Neuron (in vitro differentiated cells): Measurements from ENCODE around the gene VWC2.

Experiments used
- H2AFZ ChIP-seq: one replicate; pipeline ENCODE4 v1.6.1; 2013; ENCODE audit warnings: low read depth, mild to moderate bottlenecking, inconsistent platforms, low read length, moderate library complexity
- H3K27me3 ChIP-seq: one replicate; pipeline ENCODE4 v1.6.1; 2013; ENCODE audit warnings: low read length; ENCODE audit not compliant: insufficient read depth
- H3K36me3 ChIP-seq: one replicate; pipeline ENCODE4 v1.6.1; 2013; ENCODE audit warnings: low read length; ENCODE audit not compliant: insufficient read depth
- H3K4me1 ChIP-seq: one replicate; pipeline ENCODE4 v1.6.1; 2013; ENCODE audit warnings: low read length; ENCODE audit not compliant: insufficient read depth
- H3K4me3 ChIP-seq: 2 replicates; pipeline ENCODE4 v1.5.1; 2013; ENCODE audit warnings: mild to moderate bottlenecking, low read length, moderate library complexity
- H3K9me3 ChIP-seq: one replicate; pipeline ENCODE4 v1.6.1; 2013; ENCODE audit warnings: low read length

The VWC2 gene

GRCh38 chr7:49791088-49791741, 17.8 kb downstream of the VWC2 start:
- peaks cover 5% of the 10 kb centered on the region for H3K4me1 ChIP-seq
- H3K9me3 ChIP-seq = no peaks in the 10 kb centered on the region
- no peaks in the 10 kb centered on the region for H3K36me3 ChIP-seq
- H3K27me3 ChIP-seq = no peaks in the 10 kb centered on the region
- H2AFZ ChIP-seq = no peak overlapping the region
- H3K4me3 ChIP-seq = no peak overlapping the region

GRCh38 chr7:49797987-49798660, 24.7 kb downstream of the VWC2 start:
- H3K4me3 ChIP-seq = no peak overlapping the region
- H2AFZ ChIP-seq = no peak overlapping the region
- no peaks in the 10 kb centered on the region for H3K9me3 ChIP-seq
- no peaks in the 10 kb centered on the region for H3K36me3 ChIP-seq
- no peaks in the 10 kb centered on the region for H3K4me1 ChIP-seq
- H3K27me3 ChIP-seq = no peaks in the 10 kb centered on the region

GRCh38 chr7:49800031-49800430, 26.6 kb downstream of the VWC2 start:
- Histone ChIP-seq H3K4me1 (no peaks in the 10 kb centered on the region), H3K27me3 (no peaks in the 10 kb centered on the region), H3K36me3 (no peaks in the 10 kb centered on the region), H3K4me3 (no peak overlapping the region), H2AFZ (no peak overlapping the region), H3K9me3 (no peaks in the 10 kb centered on the region)

GRCh38 chr7:49802600-49802999, 29.2 kb downstream of the VWC2 start:
- Histone ChIP-seq H2AFZ (no peak overlapping the region), H3K36me3 (no peaks in the 10 kb centered on the region), H3K9me3 (no peaks in the 10 kb centered on the region), H3K27me3 (no peaks in the 10 kb centered on the region), H3K4me3 (no peak overlapping the region), H3K4me1 (no peaks in the 10 kb centered on the region)

- no peaks in the 10 kb centered on the region for H3K4me1 ChIP-seq
- H3K9me3 ChIP-seq = no peaks in the 10 kb centered on the region
- no peak overlapping the region for H2AFZ ChIP-seq
- no peaks in the 10 kb centered on the region for H3K36me3 ChIP-seq
- no peaks in the 10 kb centered on the region for H3K27me3 ChIP-seq
- no peak overlapping the region for H3K4me3 ChIP-seq
These were observed 30.4 kb downstream of the VWC2 start for GRCh38 chr7:49803812-49804211.

- no peak overlapping the region for H3K4me3 ChIP-seq
- no peaks in the 10 kb centered on the region for H3K27me3 ChIP-seq
- no peaks in the 10 kb centered on the region for H3K9me3 ChIP-seq
- H2AFZ ChIP-seq = no peak overlapping the region
- H3K4me1 ChIP-seq = no peaks in the 10 kb centered on the region
- no peaks in the 10 kb centered on the region for H3K36me3 ChIP-seq
These were observed 32.1 kb downstream of the VWC2 start for GRCh38 chr7:49805371-49806007.

- H3K9me3 ChIP-seq = no peaks in the 10 kb centered on the region
- no peaks in the 10 kb centered on the region for H3K4me1 ChIP-seq
- H3K4me3 ChIP-seq = no peak overlapping the region
- no peaks in the 10 kb centered on the region for H3K36me3 ChIP-seq
- no peak overlapping the region for H2AFZ ChIP-seq
- no peaks in the 10 kb centered on the region for H3K27me3 ChIP-seq
These were observed 39.1 kb downstream of the VWC2 start for GRCh38 chr7:49812534-49812933.

- H3K4me1 ChIP-seq = no peaks in the 10 kb centered on the region
- no peak overlapping the region for H3K4me3 ChIP-seq
These were observed 43.8 kb downstream of the VWC2 start for GRCh38 chr7:49817279-49817678.

GRCh38 chr7:49821181-49821580, 47.7 kb downstream of the VWC2 start:
- Histone ChIP-seq H3K4me3 (no peak overlapping the region), H3K4me1 (no peaks in the 10 kb centered on the region), H3K27me3 (no peaks in the 10 kb centered on the region), H2AFZ (no peak overlapping the region), H3K36me3 (no peaks in the 10 kb centered on the region), H3K9me3 (no peaks in the 10 kb centered on the region)

More at GRCh38 chr7:49817279-49817678, 43.8 kb downstream of the VWC2 start:
- H3K27me3 ChIP-seq = no peaks in the 10 kb centered on the region
- no peaks in the 10 kb centered on the region for H3K9me3 ChIP-seq
- H2AFZ ChIP-seq = no peak overlapping the region
- no peaks in the 10 kb centered on the region for H3K36me3 ChIP-seq

GRCh38 chr7:49822856-49823255, 49.4 kb downstream of the VWC2 start:
- Histone ChIP-seq H3K9me3 (no peaks in the 10 kb centered on the region), H3K27me3 (no peaks in the 10 kb centered on the region), H3K4me3 (no peak overlapping the region), H3K4me1 (no peaks in the 10 kb centered on the region), H3K36me3 (no peaks in the 10 kb centered on the region), H2AFZ (no peak overlapping the region)

GRCh38 chr7:49823566-49823965, 50.1 kb downstream of the VWC2 start:
- H3K4me1 ChIP-seq = no peaks in the 10 kb centered on the region
- no peaks in the 10 kb centered on the region for H3K36me3 ChIP-seq

GRCh38 chr7:49839863-49840645, 66.6 kb downstream of the VWC2 start:
- H2AFZ ChIP-seq = no peak overlapping the region
- H3K4me1 ChIP-seq = no peaks in the 10 kb centered on the region
- H3K27me3 ChIP-seq = no peaks in the 10 kb centered on the region
- H3K4me3 ChIP-seq = no peak overlapping the region
- no peaks in the 10 kb centered on the region for H3K36me3 ChIP-seq
- no peaks in the 10 kb centered on the region for H3K9me3 ChIP-seq

More at GRCh38 chr7:49823566-49823965, 50.1 kb downstream of the VWC2 start:
- Histone ChIP-seq H3K4me3 (no peak overlapping the region), H3K27me3 (no peaks in the 10 kb centered on the region), H3K9me3 (no peaks in the 10 kb centered on the region), H2AFZ (no peak overlapping the region)
